Colon (tissue), 2 donors: ENCODE measurements around the gene CELA3A.
"Not testable (repeated sequence)": the region's sequence is repeated elsewhere in the genome, so short reads cannot be mapped to it uniquely, and the experiment has no call there.

Experiments used
- FAIRE-seq: peaks from 2 replicates; lab custom pipeline; 2012; peaks lifted over from hg19 to GRCh38; lab: Jason Lieb, UNC
- donor health status: control.
- donor health status: control.

Gene CELA3A, protein sequence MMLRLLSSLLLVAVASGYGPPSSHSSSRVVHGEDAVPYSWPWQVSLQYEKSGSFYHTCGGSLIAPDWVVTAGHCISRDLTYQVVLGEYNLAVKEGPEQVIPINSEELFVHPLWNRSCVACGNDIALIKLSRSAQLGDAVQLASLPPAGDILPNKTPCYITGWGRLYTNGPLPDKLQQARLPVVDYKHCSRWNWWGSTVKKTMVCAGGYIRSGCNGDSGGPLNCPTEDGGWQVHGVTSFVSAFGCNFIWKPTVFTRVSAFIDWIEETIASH

GRCh38 chr1:22001409-22001808 lies at the start of gene CELA3A:
TSS of gene CELA3A (plus strand) at chr1:22001657. CDS start at chr1:22001675, 18 bp downstream.
- no peak for FAIRE-seq

- no peak for FAIRE-seq
These were observed 48.5 kb upstream of the CELA3A start for GRCh38 chr1:21952786-21953520.

DNA sequence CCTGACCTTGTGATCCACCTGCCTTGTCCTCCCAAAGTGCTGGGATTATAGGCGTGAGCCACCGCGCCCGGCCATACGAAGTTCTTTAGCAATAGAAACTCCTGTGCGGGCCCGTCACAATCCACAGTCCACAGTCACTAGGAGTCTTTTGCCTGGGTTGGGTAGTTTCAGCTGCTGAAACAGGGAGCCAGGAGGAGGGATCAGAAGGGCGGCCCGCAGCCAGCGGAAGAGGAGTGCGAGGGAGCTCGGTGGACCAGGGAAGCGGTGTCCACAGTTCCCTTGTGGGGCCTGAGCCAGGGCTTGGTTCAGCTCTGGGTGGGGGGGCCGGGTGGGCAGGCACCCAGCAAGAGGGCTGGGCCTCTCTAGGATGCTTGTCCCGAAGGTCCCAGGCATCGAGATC lies 46.4 kb upstream of the CELA3A start:
- FAIRE-seq = no peak

DNA sequence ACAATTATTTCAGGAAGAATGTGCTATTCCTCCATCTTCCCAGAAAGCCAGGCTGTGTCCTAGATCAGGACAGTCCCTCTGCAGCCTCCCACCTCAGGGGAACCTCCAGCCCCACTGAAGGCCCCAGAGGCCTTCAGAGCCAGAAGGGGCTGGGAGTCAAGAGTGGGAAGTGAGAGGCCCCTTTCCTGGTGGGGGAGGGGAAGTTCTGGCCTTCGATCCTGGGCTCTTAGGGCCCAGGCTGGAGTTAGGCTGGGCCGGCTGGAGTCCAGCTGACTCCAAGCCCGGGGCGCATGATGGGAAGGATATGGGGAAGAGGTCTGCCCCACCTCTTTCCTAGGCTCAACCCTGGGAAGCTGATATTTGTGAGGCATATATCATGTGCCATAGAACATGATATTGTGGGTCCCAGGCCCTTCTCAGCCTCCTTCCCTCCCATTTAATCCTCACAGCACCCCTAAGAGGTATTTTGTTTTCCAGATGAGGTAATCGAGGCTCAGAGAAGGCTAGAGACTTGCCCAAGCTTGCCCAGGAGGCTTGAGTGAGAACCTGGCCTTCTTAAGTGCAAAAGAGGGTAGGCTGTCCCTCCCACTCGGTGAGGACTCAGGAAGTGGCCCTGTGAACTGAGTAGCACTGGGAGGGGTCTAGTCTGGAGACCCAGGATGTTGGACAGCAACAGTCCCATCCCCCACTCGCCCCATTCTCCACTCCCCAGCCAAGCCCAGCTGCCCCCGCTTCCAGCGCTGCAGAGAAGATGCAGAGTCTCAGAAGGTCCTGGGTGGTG lies 45.8 kb upstream of the CELA3A start:
- FAIRE-seq = no peak

- no peak for FAIRE-seq
These were observed 44.5 kb upstream of the CELA3A start for GRCh38 chr1:21956720-21957552.

GRCh38 chr1:21961337-21961736 lies 40.1 kb upstream of the CELA3A start:
- FAIRE-seq = no peak

GRCh38 chr1:21961799-21962198 lies 39.7 kb upstream of the CELA3A start:
- no peak for FAIRE-seq

- no peak for FAIRE-seq
These were observed 37.8 kb upstream of the CELA3A start for GRCh38 chr1:21963477-21964217.

- FAIRE-seq = no peak
These were observed 35.0 kb upstream of the CELA3A start for GRCh38 chr1:21966247-21967000.

- not testable (repeated sequence) for FAIRE-seq
These were observed 34.2 kb upstream of the CELA3A start for GRCh38 chr1:21967216-21967615.

- not testable (repeated sequence) for FAIRE-seq
These were observed 32.4 kb upstream of the CELA3A start for GRCh38 chr1:21969066-21969465.

GRCh38 chr1:21970523-21970922 lies 30.9 kb upstream of the CELA3A start:
- not testable (repeated sequence) for FAIRE-seq

- peak; percentile 31 for FAIRE-seq
These were observed 28.4 kb upstream of the CELA3A start for GRCh38 chr1:21972973-21973441.

DNA sequence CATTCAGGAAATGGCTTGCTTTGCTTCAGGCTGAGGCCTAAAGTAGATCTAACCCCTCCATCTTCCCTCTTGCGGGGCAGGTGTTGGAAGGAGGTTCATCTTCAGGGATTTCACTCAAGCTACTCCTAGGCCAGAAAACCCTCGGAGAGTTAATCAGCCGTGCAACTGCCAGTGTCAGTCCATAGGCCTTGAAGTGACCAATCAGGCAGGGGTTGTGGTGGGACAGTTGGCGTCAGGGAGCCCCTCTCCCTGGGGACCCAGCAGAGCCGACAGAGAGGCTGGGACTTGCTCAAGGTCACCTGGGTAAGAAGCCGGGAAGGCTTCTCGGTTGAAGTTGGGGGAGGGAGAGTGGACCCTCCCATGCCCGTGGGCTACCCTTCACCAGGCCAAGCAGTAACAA lies 27.5 kb upstream of the CELA3A start:
- FAIRE-seq = not testable (repeated sequence)

- not testable (repeated sequence) for FAIRE-seq
These were observed 26.8 kb upstream of the CELA3A start for GRCh38 chr1:21974699-21975098.

DNA sequence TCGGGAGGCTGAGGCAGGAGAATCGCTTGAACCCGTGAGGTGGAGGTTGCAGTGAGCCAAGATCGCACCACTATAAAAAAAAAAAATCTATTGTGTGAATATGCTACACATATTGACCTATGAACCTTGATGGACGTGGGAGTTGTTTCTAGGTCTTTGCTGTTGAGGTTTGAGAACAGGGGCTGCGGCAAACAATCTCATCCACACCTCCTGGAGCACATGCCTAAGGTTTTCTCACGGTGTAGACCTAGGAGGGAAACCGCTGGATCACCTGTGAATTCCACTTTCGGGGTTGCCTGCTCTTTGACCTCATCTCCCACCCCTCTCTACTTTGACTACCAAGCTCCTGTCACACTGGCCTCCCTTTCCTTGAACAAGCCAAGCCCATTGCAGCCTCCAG lies 26.2 kb upstream of the CELA3A start:
- not testable (repeated sequence) for FAIRE-seq

DNA sequence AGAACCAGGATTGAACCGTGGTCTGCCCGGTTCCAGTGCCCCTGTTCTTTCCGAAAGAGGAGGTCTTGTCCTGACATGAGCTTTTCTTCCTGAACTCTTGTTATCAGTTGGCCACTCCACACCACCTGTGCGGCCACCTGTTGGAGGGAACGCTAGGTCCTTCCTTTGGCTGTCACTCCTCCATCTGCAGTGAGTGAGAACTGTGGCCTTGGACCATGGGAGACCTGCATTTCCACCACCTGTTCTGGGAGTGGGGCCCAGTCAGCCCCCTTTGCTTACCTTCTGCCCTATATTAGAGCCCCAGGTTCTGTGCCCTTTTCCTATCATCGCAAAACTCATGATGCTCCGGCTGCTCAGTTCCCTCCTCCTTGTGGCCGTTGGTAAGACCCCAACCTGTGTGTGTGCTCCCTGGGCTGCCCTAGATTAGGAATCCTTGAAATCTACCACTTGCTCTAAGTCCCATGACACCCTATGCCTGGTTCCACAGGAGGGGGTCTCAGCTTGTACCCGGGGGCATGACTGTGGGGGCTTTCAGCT lies 24.7 kb upstream of the CELA3A start, which contains the start of gene CELA3B:
Gene CELA3B (plus strand): TSS at position 320 of the 537 bp plus-strand sequence. CDS start 18 bp downstream, at position 338.
- FAIRE-seq = not testable (repeated sequence)

GRCh38 chr1:21978209-21978608 lies 23.2 kb upstream of the CELA3A start:
- not testable (repeated sequence) for FAIRE-seq

DNA sequence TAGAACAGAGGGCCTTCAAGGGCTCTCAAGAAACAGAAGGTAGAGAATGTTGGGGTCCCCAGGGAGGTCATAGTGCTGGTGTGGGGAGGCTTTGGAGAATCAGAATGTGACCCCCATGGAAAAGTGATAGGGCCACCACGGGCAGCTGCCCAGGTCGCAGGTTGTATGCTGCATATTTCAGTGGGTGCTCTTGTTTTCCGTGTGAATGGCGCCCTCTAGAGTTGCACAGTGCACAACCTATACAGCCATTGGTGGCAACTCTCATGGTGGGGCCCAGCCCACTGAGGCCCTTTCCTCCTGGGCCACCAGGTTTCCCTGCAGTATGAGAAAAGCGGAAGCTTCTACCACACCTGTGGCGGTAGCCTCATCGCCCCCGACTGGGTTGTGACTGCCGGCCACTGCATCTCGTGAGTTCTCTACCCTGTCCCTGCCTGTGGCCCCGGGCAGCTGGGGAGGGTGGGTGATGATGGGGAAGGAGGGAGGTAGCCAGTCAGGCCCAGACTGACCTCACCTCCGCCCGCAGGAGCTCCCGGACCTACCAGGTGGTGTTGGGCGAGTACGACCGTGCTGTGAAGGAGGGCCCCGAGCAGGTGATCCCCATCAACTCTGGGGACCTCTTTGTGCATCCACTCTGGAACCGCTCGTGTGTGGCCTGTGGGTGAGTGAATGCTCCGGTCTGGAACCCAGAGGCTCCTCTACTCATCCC lies 20.8 kb upstream of the CELA3A start:
- not testable (repeated sequence) for FAIRE-seq
